GM18499 (cell line): Measurements from ENCODE around the gene P2RY1.
"Not testable (repeated sequence)": the region's sequence is repeated elsewhere in the genome, so short reads cannot be mapped to it uniquely, and the experiment has no call there.

Experiments used
- ATAC-seq: cut with Tn5 transposase; IDR thresholded peaks from one replicate; pipeline ENCODE4 v1.9.1; 2021; ENCODE audit warnings: moderate number of reproducible peaks; ENCODE audit not compliant: insufficient read depth, unreplicated experiment

P2RY1 gene

DNA sequence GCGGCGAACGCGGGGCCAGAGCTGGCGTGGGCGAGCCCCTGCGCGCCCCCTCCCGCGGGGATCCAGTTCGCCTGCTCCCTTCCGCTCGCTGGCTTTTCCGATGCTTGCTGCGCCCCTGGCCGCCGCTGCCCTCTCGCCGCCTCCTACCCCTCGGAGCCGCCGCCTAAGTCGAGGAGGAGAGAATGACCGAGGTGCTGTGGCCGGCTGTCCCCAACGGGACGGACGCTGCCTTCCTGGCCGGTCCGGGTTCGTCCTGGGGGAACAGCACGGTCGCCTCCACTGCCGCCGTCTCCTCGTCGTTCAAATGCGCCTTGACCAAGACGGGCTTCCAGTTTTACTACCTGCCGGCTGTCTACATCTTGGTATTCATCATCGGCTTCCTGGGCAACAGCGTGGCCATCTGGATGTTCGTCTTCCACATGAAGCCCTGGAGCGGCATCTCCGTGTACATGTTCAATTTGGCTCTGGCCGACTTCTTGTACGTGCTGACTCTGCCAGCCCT is 721 bp downstream of the P2RY1 start:
- ATAC-seq, result no peak

DNA sequence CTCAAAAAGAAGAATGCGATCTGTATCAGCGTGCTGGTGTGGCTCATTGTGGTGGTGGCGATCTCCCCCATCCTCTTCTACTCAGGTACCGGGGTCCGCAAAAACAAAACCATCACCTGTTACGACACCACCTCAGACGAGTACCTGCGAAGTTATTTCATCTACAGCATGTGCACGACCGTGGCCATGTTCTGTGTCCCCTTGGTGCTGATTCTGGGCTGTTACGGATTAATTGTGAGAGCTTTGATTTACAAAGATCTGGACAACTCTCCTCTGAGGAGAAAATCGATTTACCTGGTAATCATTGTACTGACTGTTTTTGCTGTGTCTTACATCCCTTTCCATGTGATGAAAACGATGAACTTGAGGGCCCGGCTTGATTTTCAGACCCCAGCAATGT is 1.3 kb downstream of the P2RY1 start:
- no peak for ATAC-seq

DNA sequence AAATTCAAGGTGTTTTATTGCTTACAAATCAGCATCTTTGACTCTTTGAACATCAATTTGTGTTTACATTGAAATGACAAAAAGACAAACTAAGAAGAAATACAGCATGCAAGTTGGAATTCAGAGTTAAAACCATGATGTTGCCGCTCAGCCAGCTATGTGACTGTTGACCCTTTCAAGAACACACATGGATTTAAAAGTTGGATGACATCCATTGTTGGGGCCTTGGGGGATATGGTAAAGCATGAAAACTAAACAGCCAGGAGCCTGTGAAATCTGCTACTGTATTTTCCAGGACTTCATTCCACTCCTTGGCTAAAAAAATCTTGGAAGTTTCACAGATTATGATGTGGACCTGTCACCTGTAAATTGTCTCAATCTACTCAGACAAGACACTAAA is 4.6 kb downstream of the P2RY1 start:
- ATAC-seq, result no peak

DNA sequence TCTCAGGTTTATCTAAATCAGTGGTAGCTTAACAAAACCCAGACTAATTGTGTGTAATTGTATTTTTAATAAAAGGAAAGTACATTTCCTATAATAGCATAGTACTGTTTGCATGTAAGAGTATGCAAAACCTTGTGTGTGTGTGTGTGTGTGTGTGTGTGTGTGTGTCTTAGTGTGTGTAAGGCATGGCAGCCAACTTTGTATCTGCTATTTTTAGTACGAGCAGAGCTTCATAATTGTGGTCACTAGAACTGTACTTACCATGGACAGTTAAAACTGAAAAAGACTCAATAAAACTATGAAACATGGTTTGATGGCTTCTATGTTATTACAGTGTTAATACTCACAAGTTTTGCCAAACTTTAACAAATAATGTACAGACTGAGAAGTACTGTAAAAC is 6.2 kb downstream of the P2RY1 start:
- no peak for ATAC-seq

DNA sequence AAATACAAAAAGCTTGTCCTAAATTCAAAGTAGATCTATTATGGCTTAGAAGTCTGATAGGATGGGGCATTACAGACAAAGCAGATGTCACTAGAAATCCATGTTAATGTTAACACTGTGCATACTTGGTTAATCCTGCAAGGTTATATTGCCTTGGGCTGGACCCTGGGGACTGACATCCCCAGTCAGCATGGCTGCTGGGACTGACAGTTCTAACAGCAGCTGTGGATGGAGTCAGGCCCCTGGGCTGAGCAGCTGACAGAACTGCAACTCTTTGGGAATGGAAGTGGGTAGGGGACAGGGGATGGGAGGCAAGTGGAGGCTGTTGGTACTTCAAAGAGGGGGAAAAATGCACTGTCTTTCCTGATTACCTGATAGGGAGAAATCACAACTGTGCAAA is 7.5 kb downstream of the P2RY1 start:
- ATAC-seq, result no peak

DNA sequence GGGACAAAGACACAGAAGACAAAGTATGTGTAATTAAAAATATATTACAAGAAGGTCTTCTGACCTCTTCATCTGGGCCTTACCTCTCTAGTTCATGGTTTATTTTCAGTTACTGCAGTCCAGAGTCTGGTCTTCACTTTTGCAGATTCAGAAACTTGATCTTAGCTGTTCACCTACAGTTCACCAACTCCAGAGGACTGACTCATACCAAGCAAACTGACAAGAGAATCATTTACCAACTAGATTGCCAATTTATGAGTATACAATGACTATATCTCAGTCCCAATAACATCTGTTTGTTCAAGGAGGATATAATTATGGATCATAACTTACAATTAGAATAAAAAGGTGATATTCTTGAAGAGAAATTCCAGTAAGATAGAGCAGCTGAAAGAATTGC is 9.0 kb downstream of the P2RY1 start:
- ATAC-seq, result no peak

GRCh38 chr3:152846572-152847202 is 11.8 kb downstream of the P2RY1 start:
- ATAC-seq, result not testable (repeated sequence)

GRCh38 chr3:152847599-152847998 is 12.7 kb downstream of the P2RY1 start:
- not testable (repeated sequence) for ATAC-seq

DNA sequence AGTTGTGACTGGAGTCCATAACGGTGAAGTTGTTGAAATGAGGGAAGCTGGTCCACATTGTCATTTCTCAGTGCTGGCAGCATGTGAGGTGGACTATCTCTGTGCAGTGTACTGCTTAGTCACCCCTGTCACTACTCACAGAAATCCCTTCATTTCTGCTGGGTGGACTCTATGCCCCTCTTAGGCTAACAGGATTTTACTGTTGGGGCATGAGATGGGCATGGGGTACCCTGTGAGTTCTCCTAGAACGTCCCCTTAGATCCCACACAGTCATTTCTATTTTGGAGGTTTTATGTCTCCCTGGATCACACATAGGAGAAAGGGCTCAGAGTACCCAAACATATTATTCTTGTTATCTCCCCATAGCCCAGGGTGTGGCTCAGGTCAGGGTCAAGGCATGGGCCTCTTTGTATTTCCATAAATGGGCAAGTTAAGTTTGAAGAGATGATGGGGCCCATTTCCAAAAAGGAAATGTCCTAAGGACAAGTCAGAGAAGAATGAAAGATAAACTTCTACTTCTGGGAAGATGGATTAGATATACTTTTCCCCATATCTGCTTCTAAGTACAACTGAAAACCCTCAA is 15.2 kb downstream of the P2RY1 start:
- no peak for ATAC-seq

DNA sequence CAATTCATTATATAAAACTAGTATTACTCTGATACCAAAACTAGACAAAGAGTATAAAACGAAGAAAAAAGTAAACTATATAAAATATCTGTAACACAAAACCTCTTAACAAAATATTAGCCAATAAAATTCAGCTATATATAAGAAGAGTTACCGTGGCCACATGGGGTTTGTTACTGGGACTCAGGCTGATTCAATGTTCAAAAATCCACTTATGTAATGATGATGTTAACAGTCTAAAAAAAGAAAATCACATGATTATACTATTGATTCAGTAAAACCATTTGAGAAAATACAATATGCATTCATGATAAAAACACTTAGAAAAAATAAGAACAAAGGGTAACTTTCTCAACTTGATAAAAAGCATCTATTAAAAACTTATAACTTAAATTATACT is 18.3 kb downstream of the P2RY1 start:
- no peak for ATAC-seq

DNA sequence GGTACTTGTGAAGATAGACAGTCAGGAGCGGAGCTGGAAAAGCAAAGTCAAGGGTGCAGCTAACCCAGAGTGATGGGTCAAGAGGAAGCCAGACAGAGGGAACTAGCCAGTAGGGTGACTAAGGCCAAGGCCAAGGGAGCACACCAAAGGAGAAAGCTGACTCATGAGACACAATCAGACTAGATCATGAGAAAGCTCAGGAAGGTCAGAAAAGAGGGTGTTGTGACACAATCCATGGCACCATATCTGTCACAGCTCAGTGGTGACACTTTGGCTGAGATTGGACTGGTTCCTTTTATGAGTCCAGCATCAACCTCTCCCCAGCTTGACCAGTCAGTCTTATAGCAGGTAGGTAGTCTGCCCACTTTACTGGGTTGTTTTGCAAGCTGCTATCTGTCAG is 22.2 kb downstream of the P2RY1 start:
- ATAC-seq, result no peak

GRCh38 chr3:152858170-152858800 is 23.4 kb downstream of the P2RY1 start:
- no peak for ATAC-seq

- no peak for ATAC-seq
Measured at GRCh38 chr3:152860736-152861135, 25.8 kb downstream of the P2RY1 start.

- no peak for ATAC-seq
Measured at GRCh38 chr3:152865668-152866245, 30.8 kb downstream of the P2RY1 start.

DNA sequence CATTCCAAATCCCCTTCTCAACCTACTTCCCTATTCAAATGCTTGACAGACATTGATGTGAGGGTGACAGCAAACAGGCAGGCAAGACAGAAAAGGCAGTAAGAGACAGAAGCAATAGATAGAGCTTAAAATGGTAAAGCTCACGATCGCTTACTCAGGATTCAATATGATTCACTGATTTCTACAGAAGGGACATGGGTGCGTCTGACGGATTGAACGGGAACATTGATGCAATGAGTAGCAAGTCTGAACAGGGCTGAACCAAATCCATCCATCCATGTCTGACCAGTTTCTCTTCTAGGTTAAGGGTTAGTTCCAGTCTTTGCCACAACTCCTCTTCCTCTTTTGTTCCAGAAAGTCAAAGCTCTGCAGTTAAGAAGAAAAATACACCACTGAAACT is 35.1 kb downstream of the P2RY1 start:
- no peak for ATAC-seq

DNA sequence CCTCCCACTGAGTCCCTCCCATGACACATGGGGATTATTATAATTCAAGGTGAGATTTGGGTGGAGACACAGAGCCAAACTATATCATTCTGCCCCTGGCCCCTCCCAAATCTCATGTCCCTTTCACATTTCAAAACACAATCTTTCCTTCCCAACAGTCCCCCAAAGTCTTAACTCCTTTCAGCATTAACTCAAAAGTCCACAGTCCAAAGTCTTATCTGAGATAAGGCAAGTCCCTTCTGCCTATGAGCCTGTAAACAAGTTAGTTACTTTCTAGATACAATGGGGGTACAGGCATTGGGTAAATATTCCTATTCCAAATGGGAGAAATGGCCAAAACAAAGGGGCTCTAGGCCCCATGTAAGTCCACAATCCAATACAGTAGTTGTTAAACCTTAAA is 38.4 kb downstream of the P2RY1 start:
- not testable (repeated sequence) for ATAC-seq

DNA sequence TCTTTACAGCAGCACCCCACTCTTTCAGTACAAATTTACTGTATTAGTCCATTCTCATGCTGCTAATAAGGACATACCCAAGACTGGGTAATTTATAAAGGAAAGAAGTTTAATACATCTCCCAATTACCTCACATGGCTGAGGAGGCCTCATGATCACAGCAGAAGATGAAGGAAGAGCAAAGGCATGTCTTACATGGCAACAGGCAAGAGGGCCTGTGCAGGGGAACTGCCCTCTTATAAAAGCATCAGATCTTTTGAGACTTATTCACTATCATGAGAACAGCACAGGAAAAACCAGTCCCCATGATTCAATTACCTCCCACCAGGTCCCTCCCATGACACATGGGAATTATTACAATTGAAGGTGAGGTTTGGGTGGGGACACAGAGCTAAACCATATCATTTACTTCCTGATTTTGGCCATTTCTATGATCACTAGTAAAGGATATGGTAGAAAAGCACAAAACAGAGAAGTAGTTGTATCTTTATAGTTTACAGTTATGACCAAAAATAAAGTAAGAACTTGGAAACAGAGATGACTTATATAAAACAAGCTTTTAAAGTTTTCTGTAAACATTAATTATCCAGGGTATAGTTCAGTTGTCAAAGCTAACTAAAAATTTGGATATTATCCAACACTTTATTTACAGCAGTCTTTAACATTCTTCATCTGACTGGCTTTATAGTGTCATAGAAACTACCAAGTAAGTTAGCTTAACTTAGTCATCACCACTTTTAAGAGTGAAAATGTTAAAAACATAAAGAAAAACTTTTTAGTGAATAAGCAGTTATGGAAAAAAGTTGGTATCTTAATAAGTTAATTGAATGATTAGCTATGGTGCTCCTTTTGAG is 40.2 kb downstream of the P2RY1 start:
- no peak for ATAC-seq

DNA sequence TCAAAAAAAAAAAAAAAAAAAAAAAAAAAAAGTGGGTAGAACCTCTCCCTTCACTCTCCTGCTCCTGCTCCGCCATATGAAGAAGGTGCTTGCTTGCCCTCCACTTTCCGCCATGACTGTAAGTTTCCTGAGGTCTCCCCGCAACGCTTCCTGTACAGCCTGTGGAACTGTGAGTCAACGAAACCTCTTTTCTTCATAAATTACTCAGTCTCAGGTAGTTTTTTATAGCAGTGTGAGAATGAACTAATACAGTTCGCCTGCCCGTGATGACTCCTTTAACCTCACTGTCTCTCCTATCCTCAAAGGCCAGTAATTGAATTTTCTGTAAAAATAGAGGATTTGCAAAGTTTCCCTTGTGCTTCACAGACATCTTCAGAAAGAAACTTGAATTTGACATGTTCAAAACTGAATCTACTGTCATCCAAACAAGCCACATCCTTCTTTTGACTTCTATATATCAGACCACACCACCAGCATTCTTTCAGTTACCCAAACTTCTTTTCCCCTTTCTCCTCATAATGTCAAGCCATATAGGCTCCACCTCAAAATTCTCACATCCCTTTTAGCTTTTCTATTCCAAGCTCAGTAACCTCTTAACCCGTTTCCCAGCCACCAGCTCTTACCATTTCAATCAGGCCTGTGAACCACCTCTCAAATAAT is 44.3 kb downstream of the P2RY1 start:
- ATAC-seq, result no peak

DNA sequence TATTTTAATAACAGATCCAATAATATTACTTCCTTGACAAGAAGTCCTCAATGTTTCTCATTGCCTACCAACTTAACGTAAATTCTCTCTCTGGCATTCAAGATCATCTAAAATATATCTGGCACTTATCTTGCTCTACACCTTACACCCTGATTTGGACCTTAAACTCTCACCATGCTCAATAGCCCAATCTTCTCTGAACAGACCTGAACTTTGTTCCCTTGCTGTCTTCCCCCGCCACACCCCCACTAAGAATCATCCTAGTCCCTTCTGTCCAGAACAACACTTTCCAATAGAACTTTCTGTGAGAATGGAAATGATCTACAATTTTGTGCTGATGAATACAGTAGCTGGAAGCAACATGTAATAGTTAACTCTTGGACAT is 44.9 kb downstream of the P2RY1 start:
- ATAC-seq, result no peak

DNA sequence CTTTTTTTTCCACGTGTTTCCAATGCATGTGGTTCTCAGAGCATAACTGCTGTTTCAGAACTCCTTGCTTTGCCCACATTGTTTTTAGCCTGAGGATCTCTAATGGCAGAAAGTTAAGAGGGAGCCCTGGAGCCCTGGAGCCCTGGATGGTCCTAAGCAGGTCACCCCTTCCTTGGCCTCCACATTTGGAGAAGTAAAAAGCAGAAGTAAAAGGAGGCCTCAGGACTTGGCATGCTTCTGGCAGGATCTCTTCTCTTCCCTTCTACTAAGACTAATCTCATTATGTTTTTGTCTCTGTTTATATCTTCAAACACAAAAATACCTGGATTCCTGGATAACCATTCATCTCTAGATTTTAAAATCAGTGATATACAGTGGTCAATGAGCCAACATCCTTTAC is 50.1 kb downstream of the P2RY1 start:
- ATAC-seq, result no peak
